ENCODE measurements around the gene RAPGEF1.

Gene RAPGEF1

GRCh38 chr9:131731237-131731636 lies 8.6 kb downstream of the RAPGEF1 start:
- DNase-seq (ENCODE audit: low read depth): no peak
- no peak overlapping the region for H3K4me3 ChIP-seq (ENCODE audit: low read depth, low read length)
- TF ChIP-seq CTCF (conservative IDR thresholded peaks at IDR 0.05; ENCODE audit: low read depth, low read length): no peak

- no peak overlapping the region for H3K4me3 ChIP-seq (ENCODE audit: low read depth, low read length)
- no peak for TF ChIP-seq CTCF (conservative IDR thresholded peaks at IDR 0.05; ENCODE audit: low read depth, low read length)
- DNase-seq (ENCODE audit: low read depth): no peak
Measured at GRCh38 chr9:131728961-131729360, 10.9 kb downstream of the RAPGEF1 start.

- no peak overlapping the region for H3K4me3 ChIP-seq (ENCODE audit: low read depth, low read length)
- no peak for TF ChIP-seq CTCF (conservative IDR thresholded peaks at IDR 0.05; ENCODE audit: low read depth, low read length)
- DNase-seq (ENCODE audit: low read depth): no peak
Measured at GRCh38 chr9:131728546-131728910, 11.3 kb downstream of the RAPGEF1 start.

- no peak for DNase-seq (ENCODE audit: low read depth)
- no peak for TF ChIP-seq CTCF (conservative IDR thresholded peaks at IDR 0.05; ENCODE audit: low read depth, low read length)
- no peak overlapping the region for H3K4me3 ChIP-seq (ENCODE audit: low read depth, low read length)
Measured at GRCh38 chr9:131727795-131728545, 11.9 kb downstream of the RAPGEF1 start.

- no peak for TF ChIP-seq CTCF (conservative IDR thresholded peaks at IDR 0.05; ENCODE audit: low read depth, low read length)
- peak; percentile 69 for DNase-seq (ENCODE audit: low read depth)
- H3K4me3 ChIP-seq (ENCODE audit: low read depth, low read length): no peak overlapping the region
Measured at GRCh38 chr9:131727184-131727759, 12.6 kb downstream of the RAPGEF1 start.

- H3K4me3 ChIP-seq (ENCODE audit: low read depth, low read length): no peak overlapping the region
- TF ChIP-seq CTCF (conservative IDR thresholded peaks at IDR 0.05; ENCODE audit: low read depth, low read length): no peak
- no peak for DNase-seq (ENCODE audit: low read depth)
Measured at GRCh38 chr9:131724683-131725082, 15.2 kb downstream of the RAPGEF1 start.

- DNase-seq (ENCODE audit: low read depth): no peak
- TF ChIP-seq CTCF (conservative IDR thresholded peaks at IDR 0.05; ENCODE audit: low read depth, low read length): no peak
- H3K4me3 ChIP-seq (ENCODE audit: low read depth, low read length): no peak overlapping the region
Measured at GRCh38 chr9:131723632-131724031, 16.2 kb downstream of the RAPGEF1 start.
